H1 (cell line): ENCODE data around the gene ZNF385D. TPM values are rescaled to one million over a fixed set of nuclear protein-coding genes. Genes with fewer than 3 reads are reported as not detected.

Source experiments
- KDM1A ChIP-seq: fragments of 200-600, 300-600 bp; sonication (generic); IDR thresholded peaks from 2 replicates; pipeline ENCODE4 v1.7.1; 2016; ENCODE audit warnings: mild to moderate bottlenecking, low read length, borderline replicate concordance
- TEAD4 ChIP-seq: IDR thresholded peaks from 2 replicates; pipeline ENCODE4 v1.6.1; 2012; ENCODE audit warnings: low read depth, low read length, inconsistent platforms, mixed read lengths
- polyA plus RNA-seq, 7 experiments: library from polyadenylated mRNA; depleted of rRNA in 3 of 7; stranded (reverse) in 5 of 7; unstranded in 2 of 7; fragments of >200 nt in 5 of 7; fragments of 200-250 nt in 2 of 7; gene quantifications; 1 replicate in 5 of 7; 2 replicates in 1 of 7; 4 replicates in 1 of 7; pipeline versions ENCODE4 v1.2.1 to v1.2.3, GENCODE V29; 2011 to 2013; ENCODE audit warnings: missing spikeins in 2 of 7, mixed read lengths in 2 of 7
- total RNA-seq: library from RNA; stranded (reverse); fragmentation: NEBNext Ultra II Directional; extraction: Animal tissue kit (Norgen Biotek cat#: 25700); gene quantifications from 2 replicates; pipeline ENCODE4 v1.2.1, GENCODE V29; 2021

ZNF385D gene
- total and polyA plus RNA-seq, 2 of the 8 experiments (the other 6 are each of a cell fraction or from before 2014, with no cell fraction given): 5.9 to 10.8 TPM

GRCh38 chr3:21502656-21503055, 248.4 kb downstream of the ZNF385D start (continued):
- TF ChIP-seq TEAD4: no peak
- TF ChIP-seq KDM1A: no peak
